Upper lobe of left lung (tissue), 4 donors: ENCODE results near the gene SLC38A11.

Experiments
- CTCF ChIP-seq, 6 experiments: fragments of 450-650 bp in 4 of 6; fragments of 200-600 bp in 2 of 6; sonication (generic) in 2 of 6; IDR thresholded peaks; one replicate each; pipeline ENCODE4 v1.5.1; 2016 to 2019; ENCODE audit warnings: antibody characterized with exemption in 6 of 6
- EP300 ChIP-seq, 4 donors: sonication (generic); formaldehyde crosslinking; IDR thresholded peaks; one replicate each; pipeline ENCODE4 v1.5.1; 2017; ENCODE audit warnings: antibody characterized with exemption in 4 of 4, control low read depth in 2 of 4
- POLR2AphosphoS5 ChIP-seq, 2 donors: sonication (generic); formaldehyde crosslinking; IDR thresholded peaks; one replicate each; pipeline ENCODE4 v1.5.1; 2017; ENCODE audit warnings: antibody characterized with exemption in 2 of 2

- no peak for TF ChIP-seq CTCF (IDR thresholded peaks at IDR 0.05)
- no peak for TF ChIP-seq EP300 (IDR thresholded peaks at IDR 0.05)
- no peak for TF ChIP-seq POLR2AphosphoS5 (IDR thresholded peaks at IDR 0.05)
These were observed 64.8 kb downstream of the SLC38A11 start for GRCh38 chr2:164890544-164890943.
